HepG2 (cell line): ENCODE data around the gene COL9A3. TPM values are rescaled to one million over a fixed set of nuclear protein-coding genes. Genes with fewer than 3 reads are reported as not detected.
A peak's percentile ranks its signal among the peaks of the same experiment; 100 is the strongest.

Experiments
- BCL6 ChIP-seq: IDR thresholded peaks from 2 replicates; pipeline ENCODE4 v1.6.1; 2016; ENCODE audit warnings: missing genetic modification reagents, missing compliant biosample characterization
- DDIT3 ChIP-seq: sonication (generic); formaldehyde crosslinking; IDR thresholded peaks from 2 replicates; pipeline ENCODE4 v1.4.0; 2020; ENCODE audit warnings: mild to moderate bottlenecking, missing genetic modification reagents
- EED ChIP-seq: sonication (generic); formaldehyde crosslinking; IDR thresholded peaks from 2 replicates; pipeline ENCODE4 v1.5.0; 2020; ENCODE audit warnings: mild to moderate bottlenecking, missing genetic modification reagents
- FOXA3 ChIP-seq: IDR thresholded peaks from 2 replicates; pipeline ENCODE4 v1.6.1; 2016; ENCODE audit warnings: missing genetic modification reagents, missing compliant biosample characterization
- GMEB1 ChIP-seq: sonication (generic); formaldehyde crosslinking; IDR thresholded peaks from 2 replicates; pipeline ENCODE4 v1.5.1; 2020; ENCODE audit warnings: missing genetic modification reagents, mild to moderate bottlenecking, borderline replicate concordance
- GPN1 ChIP-seq: sonication (generic); formaldehyde crosslinking; IDR thresholded peaks from 2 replicates; pipeline ENCODE4 v1.5.1; 2020; ENCODE audit warnings: missing genetic modification reagents, borderline replicate concordance
- GTF3A ChIP-seq: sonication (generic); formaldehyde crosslinking; conservative IDR thresholded peaks from 2 replicates; pipeline ENCODE4 v1.4.0; 2020; ENCODE audit warnings: mild to moderate bottlenecking, missing genetic modification reagents
- IKZF1 ChIP-seq: fragments of 450-650 bp; IDR thresholded peaks from 2 replicates; pipeline ENCODE4 v1.7.1; 2016
- PRMT3 ChIP-seq: sonication (generic); formaldehyde crosslinking; IDR thresholded peaks from 2 replicates; pipeline ENCODE4 v1.8.1; 2022; ENCODE audit warnings: low read depth, mild to moderate bottlenecking, moderate library complexity, missing genetic modification reagents, borderline replicate concordance
- SMC3 ChIP-seq: IDR thresholded peaks from 2 replicates; pipeline ENCODE4 v1.6.1; 2011; ENCODE audit warnings: low read length, improper control_type of control experiment
- SSRP1 ChIP-seq: IDR thresholded peaks from 2 replicates; pipeline ENCODE4 v1.6.1; 2016; ENCODE audit warnings: control low read depth
- ZHX2 ChIP-seq, 2 experiments: sonication (generic) in 1 of 2; formaldehyde crosslinking in 1 of 2; IDR thresholded peaks; 2 replicates each; pipeline versions ENCODE4 v1.6.1 to v1.9.0; 2014 to 2022; ENCODE audit warnings: antibody characterized with exemption in 1 of 2, borderline replicate concordance in 1 of 2, inconsistent platforms in 1 of 2, low read depth in 1 of 2, missing genetic modification reagents in 1 of 2
- ZNF33A ChIP-seq: sonication (generic); formaldehyde crosslinking; IDR thresholded peaks from 2 replicates; pipeline ENCODE4 v1.5.1; 2020; ENCODE audit warnings: missing genetic modification reagents, mild to moderate bottlenecking, moderate library complexity, borderline replicate concordance
- ZNF503 ChIP-seq: sonication (generic); formaldehyde crosslinking; IDR thresholded peaks from 2 replicates; pipeline ENCODE4 v1.4.0; 2020; ENCODE audit warnings: missing genetic modification reagents
- ZNF629 ChIP-seq: sonication (generic); formaldehyde crosslinking; conservative IDR thresholded peaks from 2 replicates; pipeline ENCODE4 v1.5.0; 2020; ENCODE audit warnings: missing genetic modification reagents
- ZNF670 ChIP-seq: sonication (generic); formaldehyde crosslinking; IDR thresholded peaks from 2 replicates; pipeline ENCODE4 v1.8.0; 2022; ENCODE audit warnings: mild to moderate bottlenecking, missing genetic modification reagents, borderline replicate concordance
- ZNF780A ChIP-seq: sonication (generic); formaldehyde crosslinking; IDR thresholded peaks from 2 replicates; pipeline ENCODE4 v1.8.0; 2022; ENCODE audit warnings: mild to moderate bottlenecking, missing genetic modification reagents, moderate library complexity
- polyA plus RNA-seq, 8 experiments: library from polyadenylated mRNA; depleted of rRNA in 3 of 8; stranded (reverse) in 7 of 8; unstranded in 1 of 8; fragments of >200 nt; fragmentation: Illumina TruSeq in 4 of 8; extraction: Trizol in 4 of 8; gene quantifications; 2 replicates each; pipeline versions ENCODE4 v1.2.1 to v1.2.3, GENCODE V29; 2011 to 2016; ENCODE audit warnings: low read depth in 4 of 8, missing spikeins in 1 of 8, mixed read lengths in 1 of 8; ENCODE audit not compliant: insufficient read depth in 1 of 8
- total RNA-seq, 5 experiments: library from RNA; depleted of rRNA; stranded (reverse); fragments of >200 nt; fragmentation: Illumina TruSeq; extraction: Trizol; gene quantifications; 2 replicates each; pipeline ENCODE4 v1.2.3, GENCODE V29; 2016; ENCODE audit warnings: low read depth in 1 of 5

The COL9A3 gene
- total and polyA plus RNA-seq, 2 of the 13 experiments (the other 11 are each of a cell fraction or from before 2014, with no cell fraction given), result 155 to 204 TPM

- no peak for TF ChIP-seq ZNF503 (CRISPR knock-in tag)
- peak; percentile 72; the same call in 1 of the 2 replicates for TF ChIP-seq ZNF629
- no peak; the same call in 1 of the 2 replicates for TF ChIP-seq GPN1 (CRISPR knock-in tag)
- TF ChIP-seq SSRP1 (CRISPR knock-in tag), result peak; percentile 75
- TF ChIP-seq DDIT3 (CRISPR knock-in tag), result peak; percentile 82; the same call in 1 of the 2 replicates
- TF ChIP-seq SMC3, result peak; percentile 94
- peak; percentile 87; the same call in 1 of the 2 replicates for TF ChIP-seq GTF3A (CRISPR knock-in tag)
- TF ChIP-seq BCL6 (CRISPR knock-in tag), result peak; percentile 76
- TF ChIP-seq ZHX2 (IDR thresholded peaks at IDR 0.05; ENCODE audit: low read depth), result no peak; the same call in 1 of the 2 replicates
- TF ChIP-seq ZHX2 (CRISPR knock-in tag; IDR thresholded peaks at IDR 0.05; ENCODE audit: borderline replicate concordance), result no peak
- TF ChIP-seq EED (CRISPR knock-in tag), result peak; percentile 70; the same call in 1 of the 2 replicates
- TF ChIP-seq ZNF33A (CRISPR knock-in tag), result 0 out of 2 replicates have a peak, but pooled peaks have one; percentile 90
- peak; percentile 42; the same call in 1 of the 2 replicates for TF ChIP-seq GMEB1 (CRISPR knock-in tag)
- no peak for TF ChIP-seq PRMT3 (CRISPR knock-in tag)
- TF ChIP-seq IKZF1, result no peak
- peak; percentile 81 for TF ChIP-seq FOXA3
- TF ChIP-seq ZNF670, result 0 out of 2 replicates have a peak, but pooled peaks have one; percentile 62
- TF ChIP-seq ZNF780A, result no peak; the same call in 1 of the 2 replicates
These were observed 6.2 kb downstream of the COL9A3 start (continued) for GRCh38 chr20:62822788-62823651.
